GM23338 (cell line): ENCODE results near the gene KCNAB2. TPM values are rescaled to one million over a fixed set of nuclear protein-coding genes. Genes with fewer than 3 reads are reported as not detected.

Experiments used
- ATAC-seq: fragments of 200-7000 bp; cut with Tn5 transposase; 3 replicates; pipeline ENCODE4 v1.9.1; 2020
- DNase-seq: peaks from one replicate; pipeline ENCODE4 v3.0.0-alpha.2; 2015; ENCODE audit warnings: low spot score
- H2AFZ ChIP-seq: fragments of 200-600 bp; sonication (generic); 2 replicates; pipeline ENCODE4 v1.8.0; 2016; ENCODE audit warnings: antibody characterized with exemption, mild to moderate bottlenecking, moderate library complexity
- H3F3A ChIP-seq: fragments of 200-600 bp; sonication (generic); replicated peaks from 2 replicates; pipeline ENCODE4 v1.8.0; 2017; ENCODE audit warnings: antibody characterized with exemption, mixed run types, low read depth
- H3K27ac ChIP-seq: fragments of 200-600 bp; sonication (generic); 2 replicates; pipeline ENCODE4 v1.6.1; 2016; ENCODE audit warnings: low read depth
- H3K27me3 ChIP-seq: fragments of 200-600 bp; sonication (generic); 2 replicates; pipeline ENCODE4 v1.8.0; 2016; ENCODE audit warnings: mild to moderate bottlenecking, mixed run types, moderate library complexity; ENCODE audit not compliant: insufficient read depth
- H3K36me3 ChIP-seq: fragments of 200-600 bp; sonication (generic); 2 replicates; pipeline ENCODE4 v1.8.0; 2016; ENCODE audit warnings: mild to moderate bottlenecking; ENCODE audit not compliant: insufficient read depth
- H3K4me1 ChIP-seq: fragments of 200-600 bp; sonication (generic); 2 replicates; pipeline ENCODE4 v1.8.0; 2016; ENCODE audit warnings: mild to moderate bottlenecking, moderate library complexity; ENCODE audit not compliant: insufficient read depth
- H3K4me2 ChIP-seq: fragments of 200-600 bp; sonication (generic); 2 replicates; pipeline ENCODE4 v1.7.1; 2017; ENCODE audit warnings: mixed run types
- H3K4me3 ChIP-seq: fragments of 200-600 bp; sonication (generic); 2 replicates; pipeline ENCODE4 v1.6.1; 2016; ENCODE audit warnings: mixed run types
- H3K79me2 ChIP-seq: fragments of 200-600 bp; sonication (generic); replicated peaks from 2 replicates; pipeline ENCODE4 v1.8.0; 2017; ENCODE audit warnings: mild to moderate bottlenecking; ENCODE audit not compliant: insufficient read depth
- H3K9me2 ChIP-seq: fragments of 200-600 bp; sonication (generic); 2 replicates; pipeline ENCODE4 v1.8.0; 2017; ENCODE audit not compliant: insufficient read depth
- H4K20me1 ChIP-seq: fragments of 200-600 bp; sonication (generic); replicated peaks from 2 replicates; pipeline ENCODE4 v1.8.0; 2017; ENCODE audit warnings: mild to moderate bottlenecking; ENCODE audit not compliant: insufficient read depth
- H3K27ac Mint-ChIP-seq: 2 replicates; pipeline ENCODE4 v1.8.0; 2020; ENCODE audit warnings: inconsistent platforms, mild to moderate bottlenecking, moderate library complexity, mixed read lengths
- H3K27me3 Mint-ChIP-seq: 3 replicates; pipeline ENCODE4 v1.8.0; 2022; ENCODE audit warnings: low read depth, mild to moderate bottlenecking, moderate library complexity, mixed read lengths, inconsistent platforms; ENCODE audit not compliant: insufficient read depth, poor library complexity
- H3K36me3 Mint-ChIP-seq: 3 replicates; pipeline ENCODE4 v1.8.0; 2021; ENCODE audit warnings: low read depth, mild to moderate bottlenecking, inconsistent platforms, moderate library complexity, mixed read lengths
- H3K4me1 Mint-ChIP-seq: 3 replicates; pipeline ENCODE4 v1.8.0; 2020; ENCODE audit warnings: mild to moderate bottlenecking, inconsistent platforms, mixed read lengths
- H3K4me3 Mint-ChIP-seq: 3 replicates; pipeline ENCODE4 v1.8.0; 2021; ENCODE audit warnings: moderate library complexity, mild to moderate bottlenecking, inconsistent platforms, mixed read lengths
- H3K9me3 Mint-ChIP-seq: 3 replicates; pipeline ENCODE4 v1.8.0; 2020; ENCODE audit warnings: moderate library complexity, mild to moderate bottlenecking, inconsistent platforms, mixed read lengths
- CREB1 ChIP-seq: fragments of 250-450 bp; sonication (Bioruptor Pico); IDR thresholded peaks from 2 replicates; pipeline ENCODE4 v1.5.0; 2020; ENCODE audit warnings: low read depth, mild to moderate bottlenecking, moderate library complexity
- CTCF ChIP-seq, 2 experiments: fragments of 200-600 bp in 1 of 2; sonication (generic) in 1 of 2; conservative IDR thresholded peaks; 2 replicates each; pipeline versions ENCODE4 v1.5.1 to v1.6.1; 2016 to 2017; ENCODE audit warnings: antibody characterized with exemption in 2 of 2, low read depth in 2 of 2, mild to moderate bottlenecking in 2 of 2, moderate library complexity in 1 of 2
- EZH2 ChIP-seq: fragments of 200-600 bp; sonication (generic); IDR thresholded peaks from one replicate; pipeline ENCODE4 v1.8.0; 2017; ENCODE audit warnings: antibody characterized with exemption, mild to moderate bottlenecking, low read depth; ENCODE audit not compliant: unreplicated experiment
- EZH2phosphoT487 ChIP-seq: fragments of 200-600 bp; sonication (generic); IDR thresholded peaks from one replicate; pipeline ENCODE4 v1.8.1; 2018; ENCODE audit warnings: antibody characterized with exemption; ENCODE audit not compliant: unreplicated experiment
- JUNB ChIP-seq: IDR thresholded peaks from one replicate; pipeline ENCODE4 v1.6.1; 2016; ENCODE audit warnings: antibody characterized with exemption; ENCODE audit not compliant: unreplicated experiment
- NANOG ChIP-seq: IDR thresholded peaks from 2 replicates; pipeline ENCODE4 v1.6.1; 2016; ENCODE audit warnings: antibody characterized with exemption, borderline replicate concordance
- POLR2AphosphoS5 ChIP-seq: IDR thresholded peaks from 2 replicates; pipeline ENCODE4 v1.6.1; 2016; ENCODE audit warnings: antibody characterized with exemption, low read depth
- STAT1 ChIP-seq: IDR thresholded peaks from one replicate; pipeline ENCODE4 v1.6.1; 2016; ENCODE audit warnings: antibody characterized with exemption; ENCODE audit not compliant: unreplicated experiment
- ZNF114 ChIP-seq: fragments of 250-450 bp; sonication (Bioruptor Pico); IDR thresholded peaks from 2 replicates; pipeline ENCODE4 v1.5.0; 2020; ENCODE audit warnings: mild to moderate bottlenecking, moderate library complexity
- ZNF331 ChIP-seq: fragments of 250-450 bp; sonication (Bioruptor Pico); IDR thresholded peaks from 2 replicates; pipeline ENCODE4 v1.5.0; 2020; ENCODE audit warnings: low read depth, mild to moderate bottlenecking, moderate library complexity
- polyA plus RNA-seq: library from polyadenylated mRNA; unstranded; fragments of >200 nt; fragmentation: Nextera tagmentation; extraction: Ambion mirVana; gene quantifications from 2 replicates; pipeline ENCODE4 v1.2.1, GENCODE V29; 2016
- total RNA-seq: library from RNA; depleted of rRNA; stranded (reverse); fragments of >200 nt; shearing (Covaris generic); gene quantifications from 2 replicates; pipeline ENCODE4 v1.2.3, GENCODE V29; 2014
- TF ChIP-seq, protein P1 (sequence below): fragments of 250-450 bp; sonication (Bioruptor Pico); IDR thresholded peaks from 2 replicates; pipeline ENCODE4 v1.5.0; 2020; ENCODE audit warnings: mild to moderate bottlenecking, moderate library complexity
- TF ChIP-seq, protein P2 (sequence below): IDR thresholded peaks from one replicate; pipeline ENCODE4 v1.6.1; 2018; ENCODE audit warnings: antibody characterized with exemption; ENCODE audit not compliant: unreplicated experiment
- TF ChIP-seq, protein P3 (sequence below): IDR thresholded peaks from 2 replicates; pipeline ENCODE4 v1.6.1; 2016; ENCODE audit warnings: antibody characterized with exemption

KCNAB2 gene
- total and polyA plus RNA-seq, 2 experiments from 2014 or later: 3.0 to 3.7 TPM

DNA sequence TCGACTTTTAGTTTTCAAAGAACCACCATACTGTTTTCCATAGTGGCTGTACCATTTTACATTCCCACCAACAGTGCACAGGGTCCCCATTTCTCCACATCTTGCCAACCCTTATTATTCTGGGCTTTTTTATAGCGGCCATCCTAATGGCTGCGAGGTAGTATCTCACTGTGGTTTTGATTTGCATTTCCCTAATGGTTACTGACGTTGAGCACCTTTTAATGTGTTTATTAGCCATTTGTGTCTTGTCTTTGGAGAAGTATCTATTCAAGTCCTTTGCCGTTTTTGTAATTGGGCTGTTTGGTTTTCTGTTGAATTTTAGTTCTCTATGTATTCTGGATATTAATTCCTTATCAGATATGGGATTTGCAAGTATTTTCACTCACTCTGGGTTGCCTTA is 22.3 kb upstream of the KCNAB2 start:
- no peak overlapping the region for H3K27ac ChIP-seq
- Mint-ChIP-seq H3K4me3 (no peak overlapping the region), H3K36me3 (no peaks in the 10 kb centered on the region), H3K27me3 (peaks cover 13% of the 10 kb centered on the region), H3K4me1 (peaks cover 8% of the 10 kb centered on the region), H3K27ac (no peak overlapping the region), H3K9me3 (no peaks in the 10 kb centered on the region)
- H3K36me3 ChIP-seq: no peaks in the 10 kb centered on the region
- H3K4me1 ChIP-seq: no peaks in the 10 kb centered on the region; the same call in 1 of the 2 replicates
- no peak overlapping the region for H3K4me3 ChIP-seq
- no peak for DNase-seq
- no peaks in the 10 kb centered on the region for H3K9me2 ChIP-seq
- TF ChIP-seq EZH2: no peak
- no peak for TF ChIP-seq CREB1
- TF ChIP-seq CTCF (conservative IDR thresholded peaks at IDR 0.05; ENCODE audit: low read depth in 2 of 2): no peak
- no peak for TF ChIP-seq ZNF114 (CRISPR knock-in tag)
- TF ChIP-seq, protein P1, sequence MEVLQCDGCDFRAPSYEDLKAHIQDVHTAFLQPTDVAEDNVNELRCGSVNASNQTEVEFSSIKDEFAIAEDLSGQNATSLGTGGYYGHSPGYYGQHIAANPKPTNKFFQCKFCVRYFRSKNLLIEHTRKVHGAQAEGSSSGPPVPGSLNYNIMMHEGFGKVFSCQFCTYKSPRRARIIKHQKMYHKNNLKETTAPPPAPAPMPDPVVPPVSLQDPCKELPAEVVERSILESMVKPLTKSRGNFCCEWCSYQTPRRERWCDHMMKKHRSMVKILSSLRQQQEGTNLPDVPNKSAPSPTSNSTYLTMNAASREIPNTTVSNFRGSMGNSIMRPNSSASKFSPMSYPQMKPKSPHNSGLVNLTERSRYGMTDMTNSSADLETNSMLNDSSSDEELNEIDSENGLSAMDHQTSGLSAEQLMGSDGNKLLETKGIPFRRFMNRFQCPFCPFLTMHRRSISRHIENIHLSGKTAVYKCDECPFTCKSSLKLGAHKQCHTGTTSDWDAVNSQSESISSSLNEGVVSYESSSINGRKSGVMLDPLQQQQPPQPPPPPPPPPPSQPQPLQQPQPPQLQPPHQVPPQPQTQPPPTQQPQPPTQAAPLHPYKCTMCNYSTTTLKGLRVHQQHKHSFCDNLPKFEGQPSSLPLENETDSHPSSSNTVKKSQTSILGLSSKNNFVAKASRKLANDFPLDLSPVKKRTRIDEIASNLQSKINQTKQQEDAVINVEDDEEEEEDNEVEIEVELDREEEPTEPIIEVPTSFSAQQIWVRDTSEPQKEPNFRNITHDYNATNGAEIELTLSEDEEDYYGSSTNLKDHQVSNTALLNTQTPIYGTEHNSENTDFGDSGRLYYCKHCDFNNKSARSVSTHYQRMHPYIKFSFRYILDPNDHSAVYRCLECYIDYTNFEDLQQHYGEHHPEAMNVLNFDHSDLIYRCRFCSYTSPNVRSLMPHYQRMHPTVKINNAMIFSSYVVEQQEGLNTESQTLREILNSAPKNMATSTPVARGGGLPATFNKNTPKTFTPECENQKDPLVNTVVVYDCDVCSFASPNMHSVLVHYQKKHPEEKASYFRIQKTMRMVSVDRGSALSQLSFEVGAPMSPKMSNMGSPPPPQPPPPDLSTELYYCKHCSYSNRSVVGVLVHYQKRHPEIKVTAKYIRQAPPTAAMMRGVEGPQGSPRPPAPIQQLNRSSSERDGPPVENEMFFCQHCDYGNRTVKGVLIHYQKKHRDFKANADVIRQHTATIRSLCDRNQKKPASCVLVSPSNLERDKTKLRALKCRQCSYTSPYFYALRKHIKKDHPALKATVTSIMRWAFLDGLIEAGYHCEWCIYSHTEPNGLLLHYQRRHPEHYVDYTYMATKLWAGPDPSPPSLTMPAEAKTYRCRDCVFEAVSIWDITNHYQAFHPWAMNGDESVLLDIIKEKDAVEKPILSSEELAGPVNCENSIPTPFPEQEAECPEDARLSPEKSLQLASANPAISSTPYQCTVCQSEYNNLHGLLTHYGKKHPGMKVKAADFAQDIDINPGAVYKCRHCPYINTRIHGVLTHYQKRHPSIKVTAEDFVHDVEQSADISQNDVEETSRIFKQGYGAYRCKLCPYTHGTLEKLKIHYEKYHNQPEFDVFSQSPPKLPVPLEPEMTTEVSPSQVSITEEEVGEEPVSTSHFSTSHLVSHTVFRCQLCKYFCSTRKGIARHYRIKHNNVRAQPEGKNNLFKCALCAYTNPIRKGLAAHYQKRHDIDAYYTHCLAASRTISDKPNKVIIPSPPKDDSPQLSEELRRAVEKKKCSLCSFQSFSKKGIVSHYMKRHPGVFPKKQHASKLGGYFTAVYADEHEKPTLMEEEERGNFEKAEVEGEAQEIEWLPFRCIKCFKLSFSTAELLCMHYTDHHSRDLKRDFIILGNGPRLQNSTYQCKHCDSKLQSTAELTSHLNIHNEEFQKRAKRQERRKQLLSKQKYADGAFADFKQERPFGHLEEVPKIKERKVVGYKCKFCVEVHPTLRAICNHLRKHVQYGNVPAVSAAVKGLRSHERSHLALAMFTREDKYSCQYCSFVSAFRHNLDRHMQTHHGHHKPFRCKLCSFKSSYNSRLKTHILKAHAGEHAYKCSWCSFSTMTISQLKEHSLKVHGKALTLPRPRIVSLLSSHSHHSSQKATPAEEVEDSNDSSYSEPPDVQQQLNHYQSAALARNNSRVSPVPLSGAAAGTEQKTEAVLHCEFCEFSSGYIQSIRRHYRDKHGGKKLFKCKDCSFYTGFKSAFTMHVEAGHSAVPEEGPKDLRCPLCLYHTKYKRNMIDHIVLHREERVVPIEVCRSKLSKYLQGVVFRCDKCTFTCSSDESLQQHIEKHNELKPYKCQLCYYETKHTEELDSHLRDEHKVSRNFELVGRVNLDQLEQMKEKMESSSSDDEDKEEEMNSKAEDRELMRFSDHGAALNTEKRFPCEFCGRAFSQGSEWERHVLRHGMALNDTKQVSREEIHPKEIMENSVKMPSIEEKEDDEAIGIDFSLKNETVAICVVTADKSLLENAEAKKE: no peak
- TF ChIP-seq JUNB: no peak
- TF ChIP-seq STAT1: no peak
- TF ChIP-seq, protein P2, sequence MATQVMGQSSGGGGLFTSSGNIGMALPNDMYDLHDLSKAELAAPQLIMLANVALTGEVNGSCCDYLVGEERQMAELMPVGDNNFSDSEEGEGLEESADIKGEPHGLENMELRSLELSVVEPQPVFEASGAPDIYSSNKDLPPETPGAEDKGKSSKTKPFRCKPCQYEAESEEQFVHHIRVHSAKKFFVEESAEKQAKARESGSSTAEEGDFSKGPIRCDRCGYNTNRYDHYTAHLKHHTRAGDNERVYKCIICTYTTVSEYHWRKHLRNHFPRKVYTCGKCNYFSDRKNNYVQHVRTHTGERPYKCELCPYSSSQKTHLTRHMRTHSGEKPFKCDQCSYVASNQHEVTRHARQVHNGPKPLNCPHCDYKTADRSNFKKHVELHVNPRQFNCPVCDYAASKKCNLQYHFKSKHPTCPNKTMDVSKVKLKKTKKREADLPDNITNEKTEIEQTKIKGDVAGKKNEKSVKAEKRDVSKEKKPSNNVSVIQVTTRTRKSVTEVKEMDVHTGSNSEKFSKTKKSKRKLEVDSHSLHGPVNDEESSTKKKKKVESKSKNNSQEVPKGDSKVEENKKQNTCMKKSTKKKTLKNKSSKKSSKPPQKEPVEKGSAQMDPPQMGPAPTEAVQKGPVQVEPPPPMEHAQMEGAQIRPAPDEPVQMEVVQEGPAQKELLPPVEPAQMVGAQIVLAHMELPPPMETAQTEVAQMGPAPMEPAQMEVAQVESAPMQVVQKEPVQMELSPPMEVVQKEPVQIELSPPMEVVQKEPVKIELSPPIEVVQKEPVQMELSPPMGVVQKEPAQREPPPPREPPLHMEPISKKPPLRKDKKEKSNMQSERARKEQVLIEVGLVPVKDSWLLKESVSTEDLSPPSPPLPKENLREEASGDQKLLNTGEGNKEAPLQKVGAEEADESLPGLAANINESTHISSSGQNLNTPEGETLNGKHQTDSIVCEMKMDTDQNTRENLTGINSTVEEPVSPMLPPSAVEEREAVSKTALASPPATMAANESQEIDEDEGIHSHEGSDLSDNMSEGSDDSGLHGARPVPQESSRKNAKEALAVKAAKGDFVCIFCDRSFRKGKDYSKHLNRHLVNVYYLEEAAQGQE: no peak
- no peak for TF ChIP-seq POLR2AphosphoS5
- TF ChIP-seq, protein P3, sequence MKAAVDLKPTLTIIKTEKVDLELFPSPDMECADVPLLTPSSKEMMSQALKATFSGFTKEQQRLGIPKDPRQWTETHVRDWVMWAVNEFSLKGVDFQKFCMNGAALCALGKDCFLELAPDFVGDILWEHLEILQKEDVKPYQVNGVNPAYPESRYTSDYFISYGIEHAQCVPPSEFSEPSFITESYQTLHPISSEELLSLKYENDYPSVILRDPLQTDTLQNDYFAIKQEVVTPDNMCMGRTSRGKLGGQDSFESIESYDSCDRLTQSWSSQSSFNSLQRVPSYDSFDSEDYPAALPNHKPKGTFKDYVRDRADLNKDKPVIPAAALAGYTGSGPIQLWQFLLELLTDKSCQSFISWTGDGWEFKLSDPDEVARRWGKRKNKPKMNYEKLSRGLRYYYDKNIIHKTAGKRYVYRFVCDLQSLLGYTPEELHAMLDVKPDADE: no peak
- no peak for TF ChIP-seq EZH2phosphoT487
- TF ChIP-seq ZNF331: no peak
- no peak for TF ChIP-seq NANOG
- H3F3A ChIP-seq: no peaks in the 10 kb centered on the region
- no peaks in the 10 kb centered on the region for H4K20me1 ChIP-seq
- no peak overlapping the region for H3K4me2 ChIP-seq
- no peak overlapping the region for H2AFZ ChIP-seq
- no peak for ATAC-seq
- no peaks in the 10 kb centered on the region for H3K27me3 ChIP-seq
- no peaks in the 10 kb centered on the region for H3K79me2 ChIP-seq
